Measurements from ENCODE around the gene TMEM232.

GRCh38 chr5:110588286-110588980 lies 138.0 kb downstream of the TMEM232 start:
- TF ChIP-seq CEBPB (IDR thresholded peaks at IDR 0.05; ENCODE audit: low read depth, low read length), result no peak
- TF ChIP-seq BHLHE40 (IDR thresholded peaks at IDR 0.05; ENCODE audit: low read depth, low read length), result no peak
- TF ChIP-seq RAD21 (IDR thresholded peaks at IDR 0.05; ENCODE audit: low read length), result no peak
- TF ChIP-seq CTCF (conservative IDR thresholded peaks at IDR 0.05; ENCODE audit: low read depth, low read length), result no peak
- TF ChIP-seq POLR2A (IDR thresholded peaks at IDR 0.05; ENCODE audit: low read depth, low read length), result no peak
- no peak for TF ChIP-seq RCOR1 (IDR thresholded peaks at IDR 0.05; ENCODE audit: insufficient replicate concordance, low read length)
- TF ChIP-seq MAFK (IDR thresholded peaks at IDR 0.05; ENCODE audit: low read depth, low read length), result no peak
- no peak for TF ChIP-seq ELK1 (IDR thresholded peaks at IDR 0.05; ENCODE audit: borderline replicate concordance, low read depth, low read length)
- no peak for TF ChIP-seq USF2 (IDR thresholded peaks at IDR 0.05; ENCODE audit: low read depth, low read length)
- no peak for TF ChIP-seq NFE2L2 (IDR thresholded peaks at IDR 0.05; ENCODE audit: low read depth, low read length)
- no peak for TF ChIP-seq CHD1 (IDR thresholded peaks at IDR 0.05; ENCODE audit: low read depth, low read length)
- no peak for TF ChIP-seq RFX5 (IDR thresholded peaks at IDR 0.05; ENCODE audit: low read depth, low read length)
- TF ChIP-seq MXI1 (IDR thresholded peaks at IDR 0.05; ENCODE audit: borderline replicate concordance, low read depth, low read length), result no peak
